ENCODE data around the gene RINT1.

DNA sequence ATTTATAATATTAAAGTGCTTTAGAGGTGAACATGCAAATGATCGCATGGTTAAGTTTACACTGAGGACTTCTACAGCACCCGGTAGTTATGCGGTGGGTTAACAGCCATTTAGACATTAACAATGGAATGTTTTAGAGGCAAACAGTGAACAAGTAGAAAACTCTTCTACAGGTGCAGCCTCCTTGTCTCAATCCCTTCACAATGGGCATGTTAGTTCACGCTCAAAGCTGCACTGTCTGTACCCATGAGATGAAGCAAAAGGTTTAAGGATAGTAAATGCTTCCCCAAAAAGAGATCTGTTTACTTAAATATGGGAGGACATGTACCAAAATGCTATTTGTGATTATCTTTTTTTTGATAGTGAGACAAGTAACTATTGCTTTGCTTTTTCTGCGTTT, 35.0 kb upstream of the RINT1 start:
- TF ChIP-seq, protein P1, sequence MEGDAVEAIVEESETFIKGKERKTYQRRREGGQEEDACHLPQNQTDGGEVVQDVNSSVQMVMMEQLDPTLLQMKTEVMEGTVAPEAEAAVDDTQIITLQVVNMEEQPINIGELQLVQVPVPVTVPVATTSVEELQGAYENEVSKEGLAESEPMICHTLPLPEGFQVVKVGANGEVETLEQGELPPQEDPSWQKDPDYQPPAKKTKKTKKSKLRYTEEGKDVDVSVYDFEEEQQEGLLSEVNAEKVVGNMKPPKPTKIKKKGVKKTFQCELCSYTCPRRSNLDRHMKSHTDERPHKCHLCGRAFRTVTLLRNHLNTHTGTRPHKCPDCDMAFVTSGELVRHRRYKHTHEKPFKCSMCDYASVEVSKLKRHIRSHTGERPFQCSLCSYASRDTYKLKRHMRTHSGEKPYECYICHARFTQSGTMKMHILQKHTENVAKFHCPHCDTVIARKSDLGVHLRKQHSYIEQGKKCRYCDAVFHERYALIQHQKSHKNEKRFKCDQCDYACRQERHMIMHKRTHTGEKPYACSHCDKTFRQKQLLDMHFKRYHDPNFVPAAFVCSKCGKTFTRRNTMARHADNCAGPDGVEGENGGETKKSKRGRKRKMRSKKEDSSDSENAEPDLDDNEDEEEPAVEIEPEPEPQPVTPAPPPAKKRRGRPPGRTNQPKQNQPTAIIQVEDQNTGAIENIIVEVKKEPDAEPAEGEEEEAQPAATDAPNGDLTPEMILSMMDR (IDR thresholded peaks at IDR 0.05; ENCODE audit: poor library complexity) = no peak
- TF ChIP-seq EZH2phosphoT487 (IDR thresholded peaks at IDR 0.05; ENCODE audit: low read depth, severe bottlenecking, unreplicated experiment) (no peak), EZH2 (IDR thresholded peaks at IDR 0.05; ENCODE audit: borderline replicate concordance) (no peak)
